IPS-20b (cell line): ENCODE results near the gene LMX1B.
"Not testable (repeated sequence)": the region's sequence is repeated elsewhere in the genome, so short reads cannot be mapped to it uniquely, and the experiment has no call there.

Experiments used
- H3K27ac ChIP-seq: one replicate; pipeline ENCODE4 v1.5.1; 2013; ENCODE audit warnings: low read length
- H3K27me3 ChIP-seq: 2 replicates; pipeline ENCODE4 v1.6.1; 2013; ENCODE audit warnings: mild to moderate bottlenecking, low read length, inconsistent platforms; ENCODE audit not compliant: insufficient read depth
- H3K36me3 ChIP-seq: 2 replicates; pipeline ENCODE4 v1.6.1; 2013; ENCODE audit warnings: low read depth, mild to moderate bottlenecking, inconsistent platforms, low read length, moderate library complexity; ENCODE audit not compliant: insufficient read depth
- H3K4me1 ChIP-seq: 2 replicates; pipeline ENCODE4 v1.6.1; 2013; ENCODE audit warnings: mild to moderate bottlenecking, control low read depth, inconsistent platforms, low read length, moderate library complexity; ENCODE audit not compliant: insufficient read depth
- H3K4me3 ChIP-seq: 2 replicates; pipeline ENCODE4 v1.5.1; 2013; ENCODE audit warnings: mild to moderate bottlenecking, low read length, inconsistent platforms
- H3K9ac ChIP-seq: 2 replicates; pipeline ENCODE4 v1.6.1; 2013; ENCODE audit warnings: low read depth, mild to moderate bottlenecking, inconsistent platforms, low read length, moderate library complexity
- H3K9me3 ChIP-seq: 2 replicates; pipeline ENCODE4 v1.6.1; 2013; ENCODE audit warnings: mild to moderate bottlenecking, low read depth, low read length, inconsistent platforms; ENCODE audit not compliant: insufficient read depth

LMX1B gene

GRCh38 chr9:126613651-126614050 is at the start of gene LMX1B:
Gene LMX1B, plus strand, starts transcription at chr9:126613928. Its CDS starts 522 bp downstream, at chr9:126614450.
- Histone ChIP-seq H3K36me3 (no peaks in the 10 kb centered on the region), H3K4me3 (no peak within 1 kb of the TSS; the same call in 1 of the 2 replicates), H3K9ac (no peak within 1 kb of the TSS), H3K9me3 (no peaks in the 10 kb centered on the region; the same call in 1 of the 2 replicates), H3K27ac (no peak within 1 kb of the TSS), H3K27me3 (peaks cover 95% of the 10 kb centered on the region), H3K4me1 (peaks cover 20% of the 10 kb centered on the region)

GRCh38 chr9:126564128-126564527 is 49.6 kb upstream of the LMX1B start:
- Histone ChIP-seq H3K27ac (no peak overlapping the region), H3K9me3 (no peaks in the 10 kb centered on the region), H3K4me3 (no peak overlapping the region), H3K9ac (no peak overlapping the region), H3K36me3 (no peaks in the 10 kb centered on the region), H3K4me1 (no peaks in the 10 kb centered on the region), H3K27me3 (peaks cover 6% of the 10 kb centered on the region; the same call in 1 of the 2 replicates)

- H3K27me3 ChIP-seq = peaks cover 6% of the 10 kb centered on the region; the same call in 1 of the 2 replicates
- no peaks in the 10 kb centered on the region; the same call in 1 of the 2 replicates for H3K9me3 ChIP-seq
- H3K4me1 ChIP-seq = no peaks in the 10 kb centered on the region
- H3K36me3 ChIP-seq = no peaks in the 10 kb centered on the region
- H3K9ac ChIP-seq = no peak overlapping the region
- H3K4me3 ChIP-seq = no peak overlapping the region
- H3K27ac ChIP-seq = no peak overlapping the region
These were observed 49.0 kb upstream of the LMX1B start for GRCh38 chr9:126564716-126565115.

GRCh38 chr9:126565336-126566128 is 48.2 kb upstream of the LMX1B start:
- Histone ChIP-seq H3K27ac (no peak overlapping the region), H3K27me3 (peaks cover 6% of the 10 kb centered on the region; the same call in 1 of the 2 replicates), H3K4me1 (no peaks in the 10 kb centered on the region), H3K4me3 (no peak overlapping the region), H3K9me3 (no peaks in the 10 kb centered on the region; the same call in 1 of the 2 replicates), H3K9ac (no peak overlapping the region), H3K36me3 (no peaks in the 10 kb centered on the region)

- H3K4me3 ChIP-seq = no peak overlapping the region
- H3K4me1 ChIP-seq = no peaks in the 10 kb centered on the region
- H3K27ac ChIP-seq = no peak overlapping the region
- H3K9ac ChIP-seq = no peak overlapping the region
- no peaks in the 10 kb centered on the region for H3K36me3 ChIP-seq
- peaks cover 3% of the 10 kb centered on the region; the same call in 1 of the 2 replicates for H3K27me3 ChIP-seq
- H3K9me3 ChIP-seq = no peaks in the 10 kb centered on the region; the same call in 1 of the 2 replicates
These were observed 44.7 kb upstream of the LMX1B start for GRCh38 chr9:126569036-126569435.

- peaks cover 4% of the 10 kb centered on the region; the same call in 1 of the 2 replicates for H3K4me1 ChIP-seq
- no peak overlapping the region for H3K4me3 ChIP-seq
- H3K27me3 ChIP-seq = no peaks in the 10 kb centered on the region; the same call in 1 of the 2 replicates
- no peaks in the 10 kb centered on the region for H3K9me3 ChIP-seq
- no peaks in the 10 kb centered on the region for H3K36me3 ChIP-seq
- H3K27ac ChIP-seq = no peak overlapping the region
- H3K9ac ChIP-seq = no peak overlapping the region
These were observed 35.7 kb upstream of the LMX1B start for GRCh38 chr9:126578029-126578428.

GRCh38 chr9:126580319-126580718 is 33.4 kb upstream of the LMX1B start:
- not testable (repeated sequence) for H3K36me3 ChIP-seq, H3K4me1 ChIP-seq, H3K4me3 ChIP-seq, H3K9me3 ChIP-seq, H3K9ac ChIP-seq, H3K27ac ChIP-seq, H3K27me3 ChIP-seq

- no peaks in the 10 kb centered on the region; the same call in 1 of the 2 replicates for H3K27me3 ChIP-seq
- H3K9me3 ChIP-seq = no peaks in the 10 kb centered on the region
- H3K36me3 ChIP-seq = no peaks in the 10 kb centered on the region
- no peak overlapping the region for H3K27ac ChIP-seq
- peaks cover 4% of the 10 kb centered on the region; the same call in 1 of the 2 replicates for H3K4me1 ChIP-seq
- no peak overlapping the region for H3K4me3 ChIP-seq
- no peak overlapping the region for H3K9ac ChIP-seq
These were observed 31.8 kb upstream of the LMX1B start for GRCh38 chr9:126581893-126582292.

- no peak overlapping the region for H3K27ac ChIP-seq
- no peaks in the 10 kb centered on the region; the same call in 1 of the 2 replicates for H3K27me3 ChIP-seq
- no peak overlapping the region for H3K4me3 ChIP-seq
- H3K36me3 ChIP-seq = no peaks in the 10 kb centered on the region
- H3K4me1 ChIP-seq = peaks cover 6% of the 10 kb centered on the region; the same call in 1 of the 2 replicates
- no peak overlapping the region for H3K9ac ChIP-seq
- H3K9me3 ChIP-seq = no peaks in the 10 kb centered on the region
These were observed 31.3 kb upstream of the LMX1B start for GRCh38 chr9:126582427-126582826.

GRCh38 chr9:126583144-126583760 is 30.5 kb upstream of the LMX1B start:
- no peak overlapping the region for H3K4me3 ChIP-seq
- H3K9ac ChIP-seq = no peak overlapping the region
- H3K9me3 ChIP-seq = no peaks in the 10 kb centered on the region
- no peak overlapping the region for H3K27ac ChIP-seq
- H3K4me1 ChIP-seq = peaks cover 7% of the 10 kb centered on the region; the same call in 1 of the 2 replicates
- H3K36me3 ChIP-seq = no peaks in the 10 kb centered on the region
- H3K27me3 ChIP-seq = no peaks in the 10 kb centered on the region; the same call in 1 of the 2 replicates

- H3K4me3 ChIP-seq = no peak overlapping the region
- H3K4me1 ChIP-seq = peaks cover 7% of the 10 kb centered on the region; the same call in 1 of the 2 replicates
- no peak overlapping the region for H3K27ac ChIP-seq
- no peak overlapping the region for H3K9ac ChIP-seq
- H3K27me3 ChIP-seq = no peaks in the 10 kb centered on the region; the same call in 1 of the 2 replicates
- no peaks in the 10 kb centered on the region for H3K36me3 ChIP-seq
- H3K9me3 ChIP-seq = no peaks in the 10 kb centered on the region
These were observed 29.1 kb upstream of the LMX1B start for GRCh38 chr9:126584611-126585010.
